Hindlimb muscle (tissue), 1 donor: ENCODE results near the gene CLP1. TPM values are rescaled to one million over a fixed set of nuclear protein-coding genes. Genes with fewer than 3 reads are reported as not detected.
"Not testable (repeated sequence)": the region's sequence is repeated elsewhere in the genome, so short reads cannot be mapped to it uniquely, and the experiment has no call there.

ENCODE experiments used
- DNase-seq: peaks from one replicate; pipeline ENCODE4 v3.0.0-alpha.2; 2013
- polyA plus RNA-seq: library from polyadenylated mRNA; unstranded; fragments of 120-200 nt; gene quantifications from one replicate; pipeline ENCODE4 v1.2.1, GENCODE V29; 2013; ENCODE audit not compliant: insufficient read length

CLP1 gene
- polyA plus RNA-seq, 1 donor = 8.7 TPM

DNA sequence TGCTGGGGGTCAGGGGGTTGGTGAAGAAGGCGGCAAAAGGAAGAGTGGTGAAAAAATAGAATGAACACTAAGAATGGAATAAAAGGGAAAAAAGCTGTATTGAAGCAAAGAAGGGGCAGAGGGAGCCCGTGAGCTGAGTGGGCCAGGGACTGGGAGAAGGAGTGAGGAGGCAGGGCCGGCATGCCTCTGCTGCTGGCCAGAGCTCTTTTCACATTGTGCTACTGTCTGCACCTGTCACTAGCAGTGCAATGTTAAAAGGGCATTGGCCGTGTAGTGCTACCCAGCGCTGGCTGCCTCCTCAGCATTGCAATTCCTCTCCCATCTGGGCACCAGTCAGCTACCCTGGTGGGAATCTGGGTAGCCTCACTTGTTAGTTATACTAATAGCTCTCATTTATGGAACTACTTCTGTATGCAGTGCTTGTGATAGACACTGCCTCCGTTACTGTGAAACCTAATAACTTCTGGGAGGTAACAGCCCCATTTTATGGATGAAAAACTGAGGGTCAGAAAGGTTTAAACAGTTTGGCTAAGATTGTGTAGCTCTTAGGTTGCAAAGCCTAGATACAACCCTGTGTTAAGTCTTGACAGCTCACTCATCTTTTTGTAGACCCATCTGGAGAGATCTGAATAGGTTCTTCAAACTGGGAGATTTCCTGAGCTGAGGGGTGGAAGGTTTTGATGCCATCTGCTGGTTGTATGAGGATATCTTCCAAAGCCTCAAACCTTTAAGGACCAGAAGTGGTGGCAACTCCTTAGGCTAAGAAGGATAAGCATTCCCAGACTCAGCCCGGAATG, 16.4 kb upstream of the CLP1 start:
- no peak for DNase-seq

DNA sequence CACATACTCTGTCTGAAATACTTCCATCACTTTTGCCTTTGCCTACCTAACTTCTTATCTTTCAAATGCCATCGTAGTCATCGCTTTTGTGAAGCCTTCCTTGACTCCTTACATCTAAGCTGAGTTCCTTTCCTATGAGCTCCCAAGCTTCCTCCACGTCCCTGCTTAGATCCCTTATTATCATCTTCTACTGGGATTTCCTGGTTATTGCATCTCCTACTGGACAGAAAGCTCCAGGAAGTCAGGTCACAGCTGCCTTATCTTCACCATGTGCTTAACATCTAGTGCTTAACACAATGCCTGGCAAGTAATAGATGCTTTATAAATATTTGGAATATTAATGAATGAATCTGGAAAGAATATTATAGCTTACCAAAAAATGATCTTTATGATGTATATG, 13.8 kb upstream of the CLP1 start:
- DNase-seq = no peak

DNA sequence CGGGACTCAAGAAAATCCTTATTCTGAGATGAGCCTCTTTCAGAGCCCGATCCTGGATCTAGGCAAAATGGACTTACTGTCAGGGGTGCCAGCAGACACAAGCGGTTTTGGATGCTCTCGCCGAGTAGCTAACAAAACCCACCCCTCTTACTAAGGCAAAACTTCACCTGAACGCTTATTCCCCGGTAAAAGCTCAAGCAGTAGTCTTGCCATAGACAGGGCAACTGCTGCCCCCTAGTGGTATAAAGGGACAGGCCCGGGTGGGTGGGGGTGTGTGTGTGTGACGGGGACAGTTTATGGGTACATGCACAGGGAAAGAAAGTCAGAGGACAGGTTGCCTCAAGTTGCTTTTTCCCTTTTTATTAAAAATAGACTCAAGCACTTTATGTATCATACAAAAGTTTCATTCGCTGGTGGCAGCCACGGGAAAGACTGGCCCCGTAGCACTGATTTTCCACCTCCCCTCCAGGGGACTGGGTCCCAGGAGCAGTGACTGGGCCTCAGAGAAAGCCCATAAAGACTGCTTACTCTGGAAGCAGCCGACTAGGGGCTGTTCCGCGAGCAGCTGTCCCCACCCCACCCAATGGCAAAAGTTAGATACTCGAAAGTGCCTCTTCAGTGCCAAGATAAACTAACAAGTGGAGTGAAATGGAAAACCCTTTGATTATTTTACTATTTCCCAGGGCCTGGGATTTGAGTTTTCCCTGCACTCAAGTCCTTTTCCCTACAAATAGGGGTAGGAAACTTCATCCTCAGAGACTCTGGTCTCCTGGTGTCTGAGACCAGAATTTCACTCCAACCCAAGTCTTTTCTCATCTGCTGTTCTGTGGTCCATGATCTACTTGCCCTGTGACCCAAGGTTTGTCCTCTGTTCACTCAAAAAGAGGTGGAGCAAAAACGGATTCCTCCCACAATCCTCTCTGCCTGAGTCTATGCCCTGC, 12.5 kb upstream of the CLP1 start:
- peak; percentile 76 for DNase-seq

DNA sequence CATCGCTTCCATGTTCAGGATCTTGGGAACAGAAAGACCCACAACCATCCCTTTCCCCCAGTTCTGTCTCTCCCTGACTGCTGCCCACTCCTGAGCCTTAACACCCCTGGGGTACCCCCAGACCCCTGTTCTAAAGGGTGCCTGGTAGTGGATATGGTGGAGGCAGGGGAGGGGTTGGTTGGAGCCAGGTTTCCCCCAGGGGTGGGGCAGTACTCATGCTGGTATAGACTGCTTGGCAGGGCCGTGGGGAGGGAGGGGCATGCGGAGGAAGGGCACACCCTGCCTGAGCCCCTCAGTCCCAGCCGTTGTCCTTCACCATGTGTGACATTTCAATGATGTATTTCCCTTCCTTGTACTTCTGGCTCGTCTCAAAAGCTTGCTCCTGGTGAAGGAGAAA, 11.9 kb upstream of the CLP1 start:
- no peak for DNase-seq

DNA sequence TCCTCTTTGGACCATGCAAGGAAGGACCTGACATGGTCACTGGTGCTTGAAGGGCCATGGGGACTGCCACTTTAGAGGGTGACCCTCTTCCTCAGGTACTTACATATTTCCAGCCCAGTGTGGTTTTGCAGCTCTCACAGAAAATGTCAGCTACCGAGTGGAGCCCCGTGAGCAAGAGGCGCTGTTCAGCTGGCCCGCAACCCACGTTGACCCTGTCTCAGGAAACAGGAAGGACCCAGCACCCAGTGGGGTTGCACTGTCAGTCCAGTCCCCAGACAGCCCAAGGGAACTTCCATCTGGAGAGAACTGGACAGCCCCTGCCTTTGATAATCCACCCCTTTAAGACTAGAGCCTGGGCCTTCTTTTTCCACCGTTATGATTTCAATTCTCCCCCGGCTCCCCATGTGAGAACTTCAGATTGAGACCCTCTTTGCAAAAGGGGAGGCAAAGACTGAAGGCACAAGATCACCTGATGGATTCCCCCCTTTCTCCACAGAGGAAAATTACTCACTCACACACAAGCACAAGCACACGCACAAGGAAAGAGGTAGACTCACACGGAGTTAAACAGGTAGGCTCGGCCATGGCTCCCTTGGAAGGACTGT, 11.3 kb upstream of the CLP1 start:
- no peak for DNase-seq

DNA sequence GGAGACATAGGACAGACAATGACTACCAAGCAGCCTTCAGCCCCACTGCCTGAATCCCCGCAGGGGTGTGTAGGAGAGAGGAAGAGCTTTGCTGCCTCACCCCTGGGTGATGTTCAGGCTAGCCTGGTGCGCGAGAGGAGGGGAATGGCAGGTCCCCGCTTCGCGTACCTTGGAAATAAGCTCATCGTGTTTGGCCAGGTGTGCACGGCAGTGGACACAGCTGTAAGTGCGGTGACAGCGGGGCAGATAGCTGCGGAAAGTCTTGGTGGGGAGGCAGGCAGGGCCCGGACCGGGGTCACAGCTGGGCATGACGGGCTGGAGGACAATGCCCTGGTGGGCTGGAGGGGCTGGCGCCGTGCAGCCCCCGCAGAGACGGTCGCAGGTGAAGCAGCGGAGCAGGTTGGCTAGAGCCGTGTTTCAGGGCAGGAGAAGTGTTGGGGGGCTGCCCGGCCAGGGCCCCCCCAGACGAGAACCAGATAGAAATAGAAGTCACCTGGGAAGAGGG, 10.7 kb upstream of the CLP1 start:
- DNase-seq = no peak

DNA sequence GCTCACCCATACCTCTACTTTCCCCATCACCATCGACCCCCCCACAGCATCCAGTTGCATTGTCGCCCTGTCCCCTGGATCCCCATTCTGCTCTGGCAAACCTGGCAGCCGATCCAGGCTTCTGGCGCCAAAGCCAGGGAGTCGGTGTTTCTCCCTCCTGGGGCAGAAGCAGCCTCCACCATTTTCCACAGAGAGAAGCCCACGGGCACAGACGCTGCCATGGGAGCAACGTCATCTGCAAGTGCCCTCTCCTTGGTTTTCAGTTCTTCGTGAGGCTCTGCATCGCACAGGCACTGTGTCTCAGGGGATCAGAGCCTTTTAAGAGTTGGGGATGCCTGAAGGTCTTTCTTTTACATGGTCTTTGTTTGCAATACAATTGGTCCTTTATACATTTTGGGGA, 10.2 kb upstream of the CLP1 start:
- no peak for DNase-seq

DNA sequence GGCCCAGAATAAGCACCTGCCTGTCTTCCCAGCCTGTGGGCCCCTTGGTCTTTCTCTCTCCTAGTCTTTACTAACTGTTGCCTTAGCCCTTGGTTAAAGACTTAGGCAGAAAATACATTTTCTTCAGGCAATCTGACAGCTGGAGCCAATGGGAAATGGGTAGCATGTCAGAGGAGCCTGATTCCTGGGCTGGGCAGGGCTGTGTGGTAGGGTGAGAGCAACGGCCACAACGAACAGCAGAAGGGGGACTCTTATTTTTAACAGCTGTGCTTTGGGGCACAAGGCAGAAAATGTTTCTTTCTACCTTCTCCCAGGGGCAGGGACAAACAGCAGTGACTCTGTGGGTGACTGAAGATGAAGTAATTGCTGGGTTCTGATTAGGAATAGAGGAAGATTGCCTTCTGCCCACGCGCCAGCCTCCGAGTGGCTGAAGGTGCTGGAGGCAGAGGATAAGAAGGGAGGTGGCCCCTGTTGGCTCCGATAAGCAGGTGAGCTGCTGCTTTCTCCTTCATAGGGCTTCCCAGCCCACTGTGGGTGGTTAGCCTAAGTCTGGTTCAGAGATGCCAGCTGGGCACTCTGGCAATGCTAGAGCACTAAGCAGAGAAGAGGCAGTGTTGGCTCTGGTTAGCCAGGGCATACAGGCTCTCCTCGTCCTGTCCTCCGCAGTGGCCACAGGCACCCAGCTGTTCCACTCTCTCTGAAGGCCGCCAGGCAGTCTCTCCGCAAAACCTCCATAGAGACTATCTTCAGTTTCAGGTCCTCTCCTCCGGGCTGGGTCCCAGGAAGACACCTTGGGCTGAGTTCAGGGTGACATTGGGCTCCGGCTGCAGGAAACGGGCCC, 9.4 kb upstream of the CLP1 start:
- DNase-seq = peak; percentile 29

DNA sequence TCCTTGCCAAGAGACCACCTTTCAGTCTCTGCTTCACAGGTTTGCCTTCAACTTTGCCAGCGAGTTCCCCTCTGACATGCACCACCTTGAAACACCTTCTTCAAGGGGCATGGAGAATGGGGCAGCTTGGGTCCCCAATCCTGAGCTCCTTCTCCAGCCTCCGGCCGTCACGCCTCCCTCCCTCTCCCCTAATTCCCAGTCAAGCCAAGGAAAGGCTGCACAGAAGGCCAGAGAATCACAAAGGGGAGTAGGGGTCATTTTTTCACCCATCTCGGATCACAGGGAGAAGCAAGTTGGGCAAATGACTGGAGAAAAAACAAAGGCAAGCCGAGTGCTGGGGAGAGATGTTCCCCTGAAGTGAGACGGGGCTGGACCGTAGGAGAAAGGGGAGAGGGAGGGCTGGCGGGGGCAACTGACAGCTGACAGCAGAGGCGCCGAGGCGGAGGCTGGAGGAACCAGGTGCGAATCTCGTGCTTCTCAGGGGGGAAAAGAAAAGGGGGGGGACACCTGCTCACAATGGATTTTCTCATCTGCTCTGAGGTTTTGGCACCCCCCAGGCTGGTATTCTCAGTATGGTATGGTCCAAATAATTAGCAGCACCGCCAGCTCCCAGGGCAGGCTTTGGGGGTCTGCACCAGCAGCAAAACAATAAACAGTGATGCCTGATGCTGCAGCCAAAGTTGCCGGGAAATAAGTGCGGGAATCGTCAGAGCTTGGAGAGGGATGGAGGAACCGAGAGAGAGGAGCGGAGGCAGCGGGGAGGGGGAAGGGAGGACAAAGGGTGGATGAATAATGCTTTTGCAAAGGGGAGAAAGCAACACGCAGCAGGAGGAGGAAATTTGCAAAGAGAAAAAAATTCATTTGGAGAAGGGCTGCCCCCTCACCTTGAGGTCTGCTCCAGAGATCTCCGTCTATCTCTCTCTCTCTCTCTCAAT, 8.5 kb upstream of the CLP1 start:
- peak; percentile 29 for DNase-seq

DNA sequence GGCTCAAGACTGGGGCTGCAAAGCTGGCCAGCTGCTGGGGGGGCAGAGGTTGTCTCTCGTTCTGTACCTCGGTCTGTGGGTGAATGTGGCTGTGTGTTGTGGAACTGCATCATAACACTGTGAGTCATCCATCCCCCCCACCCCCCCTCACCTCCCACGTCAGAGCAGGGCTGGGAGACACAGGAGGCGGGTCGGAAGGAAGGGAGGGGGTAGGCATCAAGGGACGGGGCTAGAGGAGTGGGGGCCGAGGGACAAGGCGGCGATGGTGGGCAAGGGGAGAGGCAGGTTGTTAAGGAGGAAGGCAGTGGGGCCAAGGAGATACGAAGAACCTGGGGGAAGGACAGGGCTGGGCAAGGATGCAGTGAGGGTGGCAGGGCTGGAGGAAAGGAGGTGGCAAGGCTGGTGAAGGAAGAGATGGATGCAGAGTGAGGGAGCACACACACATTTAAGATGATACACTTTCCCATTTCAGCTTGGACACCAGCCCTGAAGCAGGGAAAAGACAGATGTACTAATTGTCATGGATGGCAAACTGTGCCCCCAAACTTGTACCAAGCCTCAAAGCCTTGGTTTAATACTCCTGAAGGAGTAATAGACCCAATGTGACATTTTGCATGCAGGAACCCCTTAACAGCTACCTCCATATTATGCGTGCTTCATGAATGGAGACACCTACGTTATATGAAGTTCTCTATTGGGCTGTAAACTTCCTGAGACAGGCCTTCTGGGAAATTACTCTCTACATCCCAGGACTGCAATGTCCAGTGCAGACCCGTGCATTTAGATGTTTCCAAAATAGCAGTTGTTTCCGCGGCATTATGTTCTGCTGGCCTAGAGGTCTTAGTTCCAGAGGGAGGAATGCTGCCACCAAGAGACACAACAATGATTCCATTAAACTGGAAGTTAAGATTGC, 7.5 kb upstream of the CLP1 start, which contains the start of gene YPEL4:
Gene YPEL4, minus strand, starts transcription at position 87 of the 913 bp plus-strand sequence. CDS start 2,805 bp downstream, outside the sequence.
- peak; percentile 72 for DNase-seq

DNA sequence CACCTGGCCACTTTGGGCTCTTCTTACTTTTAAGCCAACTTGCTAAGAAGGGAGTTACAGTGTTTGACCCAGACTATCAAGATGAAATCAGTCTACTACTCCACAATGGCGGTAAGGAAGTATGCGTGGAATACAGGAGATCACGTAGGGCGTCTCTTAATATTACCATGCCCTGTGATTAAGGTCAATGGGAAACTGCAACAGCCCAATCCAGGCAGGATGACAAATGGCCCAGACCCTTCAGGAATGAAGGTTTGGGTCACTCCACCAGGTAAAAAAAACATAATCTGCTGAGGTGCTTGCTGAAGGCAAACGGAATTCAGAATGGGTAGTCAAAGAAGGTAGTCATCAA, 6.8 kb upstream of the CLP1 start:
- no peak for DNase-seq

DNA sequence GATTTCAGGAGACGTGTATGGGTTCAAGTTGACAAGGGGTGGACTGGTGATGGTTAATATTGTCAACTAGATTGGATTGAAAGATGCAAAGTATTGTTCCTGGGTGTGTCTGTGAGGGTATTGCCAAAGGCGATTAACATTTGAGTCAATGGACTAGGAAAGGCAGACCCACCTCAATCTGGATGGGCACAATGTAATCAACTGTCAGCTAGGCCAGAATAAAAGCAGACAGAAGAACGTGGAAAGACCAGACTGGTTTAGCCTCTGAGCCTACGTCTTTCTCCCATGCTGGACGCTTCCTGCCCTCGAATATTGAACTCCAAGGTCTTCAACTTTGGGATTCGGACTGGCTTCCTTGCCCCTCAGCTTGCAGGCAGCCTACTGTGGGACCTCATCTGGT, 6.2 kb upstream of the CLP1 start:
- DNase-seq = no peak

DNA sequence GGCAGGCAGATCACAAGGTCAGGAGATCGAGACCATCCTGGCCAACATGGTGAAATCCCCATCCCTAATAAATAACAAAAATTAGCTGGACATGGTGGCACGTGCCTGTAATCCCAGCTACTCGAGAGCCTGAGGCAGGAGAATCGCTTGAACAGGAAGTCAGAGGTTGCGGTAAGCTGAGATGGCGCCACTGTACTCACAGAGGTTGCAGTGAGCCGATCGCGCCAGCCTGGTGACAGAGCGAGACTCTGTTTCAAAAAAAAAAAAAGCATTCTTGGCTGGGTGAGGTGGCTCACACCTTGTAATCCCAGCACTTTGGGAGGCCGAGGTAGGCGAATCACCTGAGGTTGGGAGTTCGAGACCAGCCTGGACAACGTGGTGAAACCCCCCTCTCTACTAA, 5.3 kb upstream of the CLP1 start:
- DNase-seq = not testable (repeated sequence)

DNA sequence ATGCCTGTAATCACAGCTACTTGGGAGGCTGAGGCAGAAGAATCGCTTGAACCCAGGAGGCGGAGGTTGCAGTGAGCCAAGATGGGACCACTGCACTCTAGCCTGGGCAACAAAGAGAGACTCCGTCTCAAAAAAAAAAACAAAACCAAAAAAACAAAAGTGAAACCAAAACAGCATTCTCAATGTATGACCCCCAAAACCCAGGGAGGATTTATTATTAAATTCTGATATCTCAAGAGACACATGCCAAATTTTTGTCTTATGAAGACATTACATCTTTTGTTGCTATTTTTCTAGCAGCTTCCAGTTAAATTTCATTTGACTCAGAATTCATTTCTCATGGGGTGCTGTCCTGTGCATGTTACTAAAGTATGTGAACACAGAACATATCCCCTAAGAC, 4.9 kb upstream of the CLP1 start:
- no peak for DNase-seq

DNA sequence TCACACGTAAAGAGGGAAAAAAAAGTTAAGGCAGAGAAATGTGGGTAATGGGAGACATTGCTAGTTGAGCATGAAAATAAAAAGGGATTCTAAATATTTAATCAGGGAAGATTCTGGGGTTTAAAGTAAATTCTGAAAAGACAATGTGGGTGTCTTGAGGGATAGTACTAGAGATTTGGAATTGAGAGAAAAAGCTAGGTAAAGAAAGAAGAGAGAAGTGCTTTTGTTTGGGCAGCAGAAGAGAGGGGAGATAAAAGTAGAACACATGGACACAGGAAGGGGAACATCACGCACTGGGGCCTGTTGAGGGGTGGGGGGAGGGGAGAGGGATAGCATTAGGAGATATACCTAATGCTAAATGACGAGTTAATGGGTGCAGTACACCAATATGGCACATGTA, 4.4 kb upstream of the CLP1 start:
- no peak for DNase-seq

DNA sequence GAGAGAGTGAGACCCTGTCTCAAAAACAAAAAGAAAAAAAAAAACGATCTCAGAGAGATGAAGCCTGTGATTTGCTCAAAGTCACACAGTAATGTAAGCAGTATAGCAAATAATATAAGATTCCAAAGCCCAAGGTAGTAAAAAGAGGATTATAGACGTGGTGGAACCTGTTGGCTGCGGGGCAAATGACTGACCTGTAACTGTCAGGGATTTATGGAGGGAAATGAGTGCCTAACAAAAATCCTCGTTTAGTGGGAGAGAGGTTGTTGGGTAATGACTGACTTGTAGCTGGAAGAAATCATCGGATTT, 723 bp upstream of the CLP1 start:
- DNase-seq = no peak

DNA sequence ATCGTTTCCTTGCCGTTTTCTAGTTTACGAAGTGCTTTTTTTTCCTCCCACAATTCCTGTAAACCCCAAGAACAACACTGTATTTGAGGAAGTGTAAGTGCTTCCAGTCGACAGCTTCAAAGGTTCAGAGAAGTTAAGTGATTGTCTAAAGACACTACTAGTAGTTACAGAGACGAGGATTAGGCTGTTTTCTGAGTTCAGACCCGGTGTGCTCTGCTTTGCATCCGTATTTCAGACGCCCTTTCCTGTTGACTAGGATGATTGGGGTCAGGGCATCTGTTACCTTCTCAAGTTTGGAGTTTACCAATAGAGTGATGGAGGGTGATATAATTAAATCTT, 430 bp downstream of the CLP1 start:
- no peak for DNase-seq

DNA sequence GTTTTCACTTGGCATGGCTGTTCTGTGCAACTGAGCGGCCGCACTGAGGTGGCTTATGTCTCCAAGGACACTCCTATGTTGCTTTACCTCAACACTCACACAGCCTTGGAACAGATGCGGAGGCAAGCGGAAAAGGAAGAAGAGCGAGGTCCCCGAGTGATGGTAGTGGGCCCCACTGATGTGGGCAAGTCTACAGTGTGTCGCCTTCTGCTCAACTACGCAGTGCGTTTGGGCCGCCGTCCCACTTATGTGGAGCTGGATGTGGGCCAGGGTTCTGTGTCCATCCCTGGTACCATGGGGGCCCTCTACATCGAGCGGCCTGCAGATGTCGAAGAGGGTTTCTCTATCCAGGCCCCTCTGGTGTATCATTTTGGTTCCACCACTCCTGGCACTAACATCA, 2.1 kb downstream of the CLP1 start:
- no peak for DNase-seq

DNA sequence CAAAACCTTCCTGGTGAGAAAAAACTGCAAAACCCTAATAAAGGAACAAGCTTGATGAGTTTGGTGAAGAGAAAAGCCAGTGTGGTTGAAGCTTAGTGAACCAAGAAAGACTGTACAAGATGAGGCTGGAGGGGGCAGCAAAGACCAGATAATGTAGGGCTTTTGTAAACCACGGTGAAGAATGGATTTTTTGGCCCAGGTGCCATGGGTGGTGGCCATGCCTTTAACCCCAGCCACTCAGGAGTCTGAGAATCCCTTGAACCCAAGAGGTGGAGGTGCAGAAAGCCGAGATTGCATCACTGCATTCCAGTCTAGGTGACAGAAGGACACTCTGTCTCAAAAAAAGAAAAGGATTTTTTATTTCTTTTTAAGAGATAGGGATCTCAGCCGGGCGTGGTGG, 5.3 kb downstream of the CLP1 start:
- DNase-seq = no peak

DNA sequence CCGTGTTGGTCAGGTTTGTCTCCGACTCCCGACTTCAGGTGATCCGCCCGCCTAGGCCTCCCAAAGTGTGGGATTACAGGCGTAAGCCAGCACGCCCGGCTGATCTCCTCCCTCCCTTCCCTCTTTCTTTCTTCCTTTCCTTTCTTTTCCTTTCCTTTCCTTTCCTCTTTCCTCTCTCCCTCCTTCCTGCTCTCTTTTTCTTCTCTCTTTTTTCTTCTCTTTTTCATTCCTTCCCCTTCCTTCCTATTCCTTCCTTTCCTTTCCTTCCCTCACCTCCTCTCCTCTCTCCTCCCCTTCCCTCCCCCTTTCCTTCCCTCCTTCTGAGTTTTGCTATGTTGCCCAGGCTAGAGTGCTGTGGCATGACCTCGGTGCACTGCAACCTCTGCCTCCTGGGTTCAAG, 6.4 kb downstream of the CLP1 start:
- DNase-seq = no peak
